ENCODE results near the gene ZNF425.

GRCh38 chr7:149072438-149072775 lies 53.7 kb downstream of the ZNF425 start:
- TF ChIP-seq CTCF (IDR thresholded peaks at IDR 0.05; ENCODE audit: low read depth, low read length, poor library complexity, severe bottlenecking) (no peak), EZH2phosphoT487 (IDR thresholded peaks at IDR 0.05; ENCODE audit: borderline replicate concordance, low read length) (no peak)
